HepG2 (cell line): ENCODE results near the gene WWP2. TPM values are rescaled to one million over a fixed set of nuclear protein-coding genes. Genes with fewer than 3 reads are reported as not detected.

Source experiments
- CBFB ChIP-seq: sonication (generic); formaldehyde crosslinking; IDR thresholded peaks from 2 replicates; pipeline ENCODE4 v1.4.0; 2020; ENCODE audit warnings: missing genetic modification reagents
- CREB3 ChIP-seq: sonication (generic); formaldehyde crosslinking; IDR thresholded peaks from 2 replicates; pipeline ENCODE4 v1.5.0; 2020; ENCODE audit warnings: missing genetic modification reagents
- HMGXB4 ChIP-seq, 2 experiments: sonication (generic) in 1 of 2; formaldehyde crosslinking in 1 of 2; IDR thresholded peaks; 2 replicates each; pipeline versions ENCODE4 v1.4.0 to v1.6.1; 2018 to 2020; ENCODE audit warnings: missing genetic modification reagents in 2 of 2, borderline replicate concordance in 1 of 2, low read depth in 1 of 2, mild to moderate bottlenecking in 1 of 2, missing biosample characterization in 1 of 2
- IRF9 ChIP-seq: sonication (generic); formaldehyde crosslinking; IDR thresholded peaks from 2 replicates; pipeline ENCODE4 v1.8.0; 2022; ENCODE audit warnings: missing genetic modification reagents, mild to moderate bottlenecking, borderline replicate concordance
- JUND ChIP-seq: sonication (generic); formaldehyde crosslinking; IDR thresholded peaks from 2 replicates; pipeline ENCODE4 v1.8.0; 2022; ENCODE audit warnings: mild to moderate bottlenecking, missing genetic modification reagents
- LBX2 ChIP-seq: sonication (generic); formaldehyde crosslinking; IDR thresholded peaks from 2 replicates; pipeline ENCODE4 v1.5.0; 2020; ENCODE audit warnings: missing genetic modification reagents, mild to moderate bottlenecking, borderline replicate concordance
- MXI1 ChIP-seq: IDR thresholded peaks from 3 replicates; pipeline ENCODE4 v1.6.1; 2012; ENCODE audit warnings: low read depth, low read length, inconsistent platforms, borderline replicate concordance
- NR2F6 ChIP-seq, 2 experiments: IDR thresholded peaks; 2 replicates each; pipeline ENCODE4 v1.6.1; 2016; ENCODE audit warnings: antibody characterized with exemption in 1 of 2, mild to moderate bottlenecking in 1 of 2
- RBFOX2 ChIP-seq: fragments of 200-400 bp; formaldehyde crosslinking; IDR thresholded peaks from 2 replicates; pipeline ENCODE4 v1.6.1; 2017; ENCODE audit warnings: low read depth, mild to moderate bottlenecking, low read length
- REXO4 ChIP-seq: sonication (generic); formaldehyde crosslinking; IDR thresholded peaks from 2 replicates; pipeline ENCODE4 v1.8.0; 2022; ENCODE audit warnings: missing genetic modification reagents, mild to moderate bottlenecking, borderline replicate concordance
- SP140L ChIP-seq: sonication (generic); formaldehyde crosslinking; IDR thresholded peaks from 2 replicates; pipeline ENCODE4 v1.4.0; 2020; ENCODE audit warnings: missing genetic modification reagents, borderline replicate concordance
- ZBTB8A ChIP-seq: sonication (generic); formaldehyde crosslinking; IDR thresholded peaks from 2 replicates; pipeline ENCODE4 v1.4.0; 2020; ENCODE audit warnings: mild to moderate bottlenecking, low read depth, missing genetic modification reagents, borderline replicate concordance
- ZFP91 ChIP-seq: sonication (generic); formaldehyde crosslinking; IDR thresholded peaks from 2 replicates; pipeline ENCODE4 v1.9.0; 2022; ENCODE audit warnings: missing genetic modification reagents, mild to moderate bottlenecking, borderline replicate concordance
- ZNF282 ChIP-seq: fragments of 450-650 bp; IDR thresholded peaks from 2 replicates; pipeline ENCODE4 v1.6.1; 2018; ENCODE audit not compliant: partially characterized antibody
- ZNF317 ChIP-seq: sonication (generic); formaldehyde crosslinking; IDR thresholded peaks from 2 replicates; pipeline ENCODE4 v1.5.0; 2020; ENCODE audit warnings: mild to moderate bottlenecking, missing genetic modification reagents
- ZNF614 ChIP-seq: IDR thresholded peaks from 2 replicates; pipeline ENCODE4 v1.6.1; 2018; ENCODE audit warnings: missing biosample characterization, missing genetic modification reagents, inconsistent platforms, borderline replicate concordance
- ZNF740 ChIP-seq: sonication (generic); formaldehyde crosslinking; IDR thresholded peaks from 2 replicates; pipeline ENCODE4 v1.4.0; 2020; ENCODE audit warnings: missing genetic modification reagents
- ZNF749 ChIP-seq: sonication (generic); formaldehyde crosslinking; IDR thresholded peaks from 2 replicates; pipeline ENCODE4 v1.8.0; 2022; ENCODE audit warnings: mild to moderate bottlenecking, missing genetic modification reagents, moderate library complexity, borderline replicate concordance
- ZNF775 ChIP-seq: sonication (generic); formaldehyde crosslinking; IDR thresholded peaks from 2 replicates; pipeline ENCODE4 v1.4.0; 2020; ENCODE audit warnings: missing genetic modification reagents, mild to moderate bottlenecking, moderate library complexity, borderline replicate concordance
- ZSCAN25 ChIP-seq: sonication (generic); formaldehyde crosslinking; IDR thresholded peaks from 2 replicates; pipeline ENCODE4 v1.8.0; 2022; ENCODE audit warnings: mild to moderate bottlenecking, missing genetic modification reagents
- polyA plus RNA-seq, 8 experiments: library from polyadenylated mRNA; depleted of rRNA in 3 of 8; stranded (reverse) in 7 of 8; unstranded in 1 of 8; fragments of >200 nt; fragmentation: Illumina TruSeq in 4 of 8; extraction: Trizol in 4 of 8; gene quantifications; 2 replicates each; pipeline versions ENCODE4 v1.2.1 to v1.2.3, GENCODE V29; 2011 to 2016; ENCODE audit warnings: low read depth in 4 of 8, missing spikeins in 1 of 8, mixed read lengths in 1 of 8; ENCODE audit not compliant: insufficient read depth in 1 of 8
- total RNA-seq, 5 experiments: library from RNA; depleted of rRNA; stranded (reverse); fragments of >200 nt; fragmentation: Illumina TruSeq; extraction: Trizol; gene quantifications; 2 replicates each; pipeline ENCODE4 v1.2.3, GENCODE V29; 2016; ENCODE audit warnings: low read depth in 1 of 5

The WWP2 gene
- total and polyA plus RNA-seq, 2 of the 13 experiments (the other 11 are each of a cell fraction or from before 2014, with no cell fraction given): 11.4 to 28.2 TPM

GRCh38 chr16:69761983-69762813 is at the start of gene WWP2 (continued):
- no peak for TF ChIP-seq ZNF317 (CRISPR knock-in tag)
- TF ChIP-seq JUND (CRISPR knock-in tag): 0 out of 2 replicates have a peak, but pooled peaks have one; percentile 10
- TF ChIP-seq ZSCAN25: peak; percentile 68
- TF ChIP-seq ZNF775: no peak
- TF ChIP-seq RBFOX2: peak; percentile 95
- peak; percentile 73; the same call in 1 of the 3 replicates for TF ChIP-seq MXI1
- TF ChIP-seq ZNF614 (CRISPR knock-in tag): 0 out of 2 replicates have a peak, but pooled peaks have one; percentile 24
- TF ChIP-seq IRF9 (CRISPR knock-in tag): peak; percentile 95; the same call in 1 of the 2 replicates
- no peak for TF ChIP-seq LBX2 (CRISPR knock-in tag)
- no peak for TF ChIP-seq NR2F6 (IDR thresholded peaks at IDR 0.05)
- no peak for TF ChIP-seq NR2F6 (CRISPR knock-in tag; IDR thresholded peaks at IDR 0.05)
- TF ChIP-seq CBFB (CRISPR knock-in tag): peak; percentile 71; the same call in 1 of the 2 replicates
- no peak for TF ChIP-seq ZBTB8A (CRISPR knock-in tag)
- TF ChIP-seq CREB3 (CRISPR knock-in tag): no peak; the same call in 1 of the 2 replicates
- TF ChIP-seq ZNF740 (CRISPR knock-in tag): peak; percentile 9; the same call in 1 of the 2 replicates
- TF ChIP-seq ZNF749 (CRISPR knock-in tag): no peak
- TF ChIP-seq REXO4: no peak
- TF ChIP-seq ZFP91 (CRISPR knock-in tag): peak; percentile 47
- TF ChIP-seq ZNF282: no peak
- TF ChIP-seq HMGXB4 (CRISPR knock-in tag; IDR thresholded peaks at IDR 0.05; ENCODE audit: borderline replicate concordance in 1 of 2, low read depth in 1 of 2): 0 out of 4 replicates have a peak, but pooled peaks have one; percentile 23 to 64
- TF ChIP-seq SP140L (CRISPR knock-in tag): no peak
